GM19351 (cell line): Measurements from ENCODE around the gene IFT27.
"Not testable (repeated sequence)": the region's sequence is repeated elsewhere in the genome, so short reads cannot be mapped to it uniquely, and the experiment has no call there.

ENCODE experiments used
- ATAC-seq: cut with Tn5 transposase; IDR thresholded peaks from one replicate; pipeline ENCODE4 v1.9.1; 2021; ENCODE audit warnings: mild to moderate bottlenecking, moderate library complexity; ENCODE audit not compliant: unreplicated experiment

Gene IFT27

GRCh38 chr22:36767035-36767775 lies 8.7 kb downstream of the IFT27 start:
- no peak for ATAC-seq

- ATAC-seq = no peak
Measured at GRCh38 chr22:36765943-36766450, 9.9 kb downstream of the IFT27 start.

GRCh38 chr22:36765131-36765942 lies 10.6 kb downstream of the IFT27 start:
- no peak for ATAC-seq

GRCh38 chr22:36764641-36765040 lies 11.3 kb downstream of the IFT27 start:
- ATAC-seq = no peak

DNA sequence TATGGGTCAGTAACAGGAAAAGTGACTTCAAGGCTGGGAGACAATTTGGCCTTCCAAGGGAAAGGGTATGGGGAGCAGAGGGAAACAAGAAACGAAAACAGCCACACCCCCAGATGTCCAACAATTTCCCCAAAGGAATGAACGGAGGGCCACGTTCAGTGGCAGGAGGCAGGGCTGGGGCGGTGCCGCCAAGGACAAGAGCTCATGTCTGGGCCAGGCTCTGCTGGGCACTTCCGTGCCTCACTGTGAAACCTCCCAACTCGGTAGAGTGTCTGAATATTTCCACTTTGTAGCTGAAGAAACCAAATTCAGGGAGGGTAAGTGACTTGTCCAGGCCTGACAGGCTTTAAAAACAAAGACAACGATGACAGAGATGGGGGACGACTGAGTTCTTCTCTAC lies 11.9 kb downstream of the IFT27 start:
- no peak for ATAC-seq

DNA sequence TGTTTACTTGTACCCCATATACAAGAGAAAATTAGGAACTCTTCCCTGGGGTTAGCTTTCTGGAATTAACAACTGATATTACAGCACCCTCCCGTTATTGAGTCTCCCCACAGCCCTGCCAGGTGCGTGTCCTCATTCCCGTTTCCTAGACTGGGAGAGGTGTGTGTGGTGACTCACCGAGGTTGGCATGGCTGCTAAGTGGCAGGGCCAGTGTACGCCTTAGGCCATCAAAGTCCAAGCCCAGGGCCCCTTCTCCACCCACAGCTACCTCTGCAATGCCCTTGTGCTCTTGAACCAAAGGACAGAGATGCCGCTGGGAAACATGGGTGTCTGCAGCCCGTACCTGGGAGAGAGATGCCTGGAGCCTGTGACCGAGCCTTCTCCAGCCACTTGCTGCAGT lies 12.3 kb downstream of the IFT27 start:
- no peak for ATAC-seq

- ATAC-seq = no peak
Measured at GRCh38 chr22:36762687-36763260, 13.1 kb downstream of the IFT27 start.

DNA sequence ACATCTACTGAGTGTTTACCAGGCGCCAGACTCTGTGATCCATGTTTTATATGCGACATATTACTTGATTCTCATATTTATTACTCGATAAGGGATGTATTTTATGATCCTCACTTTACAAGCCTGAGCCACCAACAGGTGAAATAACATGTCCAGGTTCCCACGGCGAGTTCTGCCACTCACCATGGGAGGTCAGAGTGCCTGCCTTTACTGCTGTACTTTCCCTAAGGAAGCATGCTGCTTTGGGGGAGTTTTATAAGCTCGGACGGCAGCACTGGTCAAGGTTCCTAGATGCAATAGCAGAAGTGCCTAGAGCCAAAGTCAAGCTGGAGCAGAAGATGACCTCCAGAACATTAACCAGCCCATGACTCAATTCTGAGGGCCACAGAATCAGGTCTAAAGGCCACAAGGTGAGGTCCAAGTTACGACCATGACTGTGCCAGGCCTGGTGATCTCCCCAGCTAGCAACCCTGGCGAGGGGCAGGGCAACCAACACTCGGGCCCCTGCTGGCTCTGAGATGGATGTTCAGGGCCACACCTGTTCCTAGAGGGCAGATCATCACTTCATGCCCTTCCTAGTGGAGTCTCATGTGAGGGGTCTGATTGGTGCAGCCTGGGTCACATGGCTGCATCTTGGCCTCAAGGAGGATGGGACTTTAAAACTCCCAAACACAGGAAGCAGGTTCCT lies 14.2 kb downstream of the IFT27 start:
- no peak for ATAC-seq

DNA sequence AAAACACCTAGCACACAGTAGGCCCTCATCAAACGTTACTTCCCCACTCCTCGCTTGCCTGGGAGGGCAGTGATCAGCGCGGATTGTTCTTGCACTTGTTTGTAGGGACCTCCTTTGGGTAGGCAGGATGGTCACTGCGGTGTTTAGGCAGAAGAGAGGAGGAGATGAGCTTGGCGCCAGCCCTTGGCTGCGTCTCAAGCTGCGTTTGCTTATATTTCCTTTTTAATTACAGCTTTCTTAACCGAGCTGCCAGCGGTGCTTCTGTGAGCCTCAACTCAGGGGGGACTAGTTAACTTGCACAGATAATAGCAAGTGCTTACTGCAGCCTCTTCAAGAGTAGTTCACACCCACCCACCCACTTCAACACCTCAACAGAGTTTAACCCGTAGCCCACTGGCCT lies 15.1 kb downstream of the IFT27 start:
- no peak for ATAC-seq

- no peak for ATAC-seq
Measured at GRCh38 chr22:36759481-36760159, 16.3 kb downstream of the IFT27 start.

GRCh38 chr22:36758792-36759271 lies 17.1 kb downstream of the IFT27 start:
- no peak for ATAC-seq

GRCh38 chr22:36757668-36758211 lies 18.2 kb downstream of the IFT27 start:
- no peak for ATAC-seq

GRCh38 chr22:36756746-36757655 lies 18.9 kb downstream of the IFT27 start:
- ATAC-seq = no peak

DNA sequence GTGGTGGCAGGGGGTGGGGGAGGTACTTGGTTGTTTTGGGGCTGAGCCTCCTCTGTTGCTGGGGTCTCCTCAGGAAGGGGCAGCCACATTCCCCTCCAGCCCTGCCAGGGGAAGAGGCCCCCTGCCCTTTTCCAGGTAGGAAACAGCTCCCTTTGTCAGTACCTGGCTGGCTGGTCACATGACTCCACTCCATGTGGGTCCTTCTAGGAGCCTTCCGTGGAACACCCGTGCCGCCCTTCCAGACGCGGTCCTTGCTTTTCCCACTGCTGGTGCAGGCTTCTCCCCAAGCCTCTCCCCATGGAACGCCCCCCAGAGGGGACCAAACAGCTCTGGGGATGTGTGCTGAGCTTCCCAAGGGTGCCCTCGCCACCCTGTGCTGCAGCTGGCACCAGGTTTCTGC lies 19.9 kb downstream of the IFT27 start:
- ATAC-seq = no peak

DNA sequence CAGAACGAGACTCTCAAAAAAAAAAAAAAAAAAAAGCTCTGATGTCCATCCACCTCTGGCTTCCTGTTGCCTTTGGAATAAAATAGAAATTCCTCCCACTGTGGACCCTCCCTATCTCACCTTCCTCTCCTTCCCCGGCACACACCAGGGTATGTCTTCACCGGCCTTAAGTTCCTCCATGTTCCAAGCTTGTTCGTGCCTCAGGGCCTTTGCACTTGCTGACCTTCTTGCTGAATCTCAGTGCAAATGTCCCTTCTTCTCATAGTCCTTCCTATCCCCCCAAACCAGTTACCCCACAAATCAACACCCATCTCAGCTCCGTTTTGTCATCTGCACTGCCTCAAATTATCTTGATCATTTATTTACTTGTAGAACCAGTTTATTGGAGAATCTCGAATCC lies 20.6 kb downstream of the IFT27 start:
- ATAC-seq = no peak

DNA sequence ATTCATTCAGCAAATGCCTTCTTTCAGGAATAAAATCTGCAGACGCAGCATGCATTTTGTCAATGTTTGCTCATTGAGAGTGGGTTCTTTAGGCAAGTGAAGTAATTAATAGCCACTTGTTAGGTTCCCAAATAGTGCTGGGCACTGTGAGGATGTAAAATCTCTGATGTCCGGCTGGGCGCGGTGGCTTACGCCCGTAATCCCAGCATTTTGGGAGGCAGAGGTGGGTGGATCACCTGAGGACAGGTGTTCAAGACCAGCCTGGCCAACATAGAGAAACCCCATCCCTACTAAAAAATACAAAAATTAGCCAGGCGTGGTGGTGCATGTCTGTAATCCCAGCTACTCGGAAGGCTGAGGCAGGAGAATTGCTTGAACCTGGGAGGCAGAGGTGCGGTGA lies 21.0 kb downstream of the IFT27 start:
- ATAC-seq = not testable (repeated sequence)

DNA sequence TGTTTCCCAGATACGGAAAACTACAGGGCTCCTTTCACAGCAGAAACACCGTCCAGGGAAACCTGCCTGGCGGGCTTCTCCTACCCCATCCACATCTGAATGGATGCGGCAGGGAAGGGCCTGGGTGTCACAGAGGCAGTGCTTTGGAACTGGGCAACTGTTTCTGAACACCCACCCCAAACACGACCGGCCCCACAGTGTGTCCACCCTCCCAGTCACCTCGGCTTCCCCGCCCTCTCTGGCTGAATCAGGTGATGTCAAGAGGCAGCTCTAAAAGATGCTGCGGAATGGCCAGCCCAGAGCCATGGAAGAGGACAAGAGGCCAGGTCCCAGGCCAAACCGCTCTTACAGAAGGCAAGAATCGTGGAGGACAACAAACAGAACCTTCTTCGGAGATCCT lies 22.0 kb downstream of the IFT27 start:
- ATAC-seq = no peak

GRCh38 chr22:36753120-36753802 lies 22.7 kb downstream of the IFT27 start:
- no peak for ATAC-seq
